Endothelial cell of umbilical vein (primary cell): ENCODE results near the gene RNF25. TPM values are rescaled to one million over a fixed set of nuclear protein-coding genes. Genes with fewer than 3 reads are reported as not detected.

Experiments used
- BruUV-seq: library from RNA; stranded (reverse); fragments of 400-500 nt; replicated peaks from 2 replicates; lab custom pipeline; 2021; lab: Mats Ljungman, UMichigan
- CTCF ChIA-PET: fragments of 300-600, 350-600 bp; sonication (Branson Sonifier 250); formaldehyde crosslinking; loops from one replicate; lab custom pipeline; 2021; ENCODE audit warnings: antibody characterized with exemption, inconsistent platforms; lab: Charles Lee
- POLR2A ChIA-PET: fragments of 300-600, 350-600 bp; sonication (Branson Sonifier 250); formaldehyde crosslinking; loops from one replicate; lab custom pipeline; 2021; ENCODE audit warnings: antibody characterized with exemption, inconsistent platforms; lab: Charles Lee
- DNase-seq: peaks from one replicate; pipeline ENCODE4 v3.0.0-alpha.2; 2011; ENCODE audit warnings: low read depth, low spot score
- FAIRE-seq: peaks from 2 replicates; lab custom pipeline; 2011; peaks lifted over from hg19 to GRCh38; lab: Jason Lieb, UNC
- H2AFZ ChIP-seq: 2 replicates; pipeline ENCODE4 v1.6.0; 2012; ENCODE audit warnings: low read depth, low read length, control low read depth, inconsistent platforms
- H3K27ac ChIP-seq: 2 replicates; pipeline ENCODE4 v1.5.1; 2011; ENCODE audit warnings: low read depth, mild to moderate bottlenecking, control low read depth, low read length, moderate library complexity; ENCODE audit not compliant: insufficient read depth
- H3K27me3 ChIP-seq, 2 experiments: 2 replicates each; pipeline versions ENCODE4 v1.6.0 to v1.6.1; 2011; ENCODE audit warnings: low read length in 2 of 2, mixed read lengths in 1 of 2; ENCODE audit not compliant: control insufficient read depth in 2 of 2, insufficient read depth in 2 of 2
- H3K36me3 ChIP-seq, 2 experiments: 2 replicates in 1 of 2; 3 replicates in 1 of 2; pipeline ENCODE4 v1.5.1; 2011; ENCODE audit warnings: low read length in 2 of 2, mild to moderate bottlenecking in 1 of 2, moderate library complexity in 1 of 2; ENCODE audit not compliant: control insufficient read depth in 2 of 2, insufficient read depth in 2 of 2; ENCODE audit errors: extremely low read depth in 1 of 2
- H3K4me1 ChIP-seq: 3 replicates; pipeline ENCODE4 v1.5.1; 2011; ENCODE audit warnings: mild to moderate bottlenecking, low read length; ENCODE audit not compliant: control insufficient read depth, insufficient read depth; ENCODE audit errors: extremely low read depth
- H3K4me2 ChIP-seq: 2 replicates; pipeline ENCODE4 v1.6.1; 2011; ENCODE audit warnings: low read length, control low read depth, mixed read lengths; ENCODE audit not compliant: insufficient read depth
- H3K4me3 ChIP-seq, 3 experiments: fragments of 200-600 bp in 1 of 3; sonication (generic), shearing (Covaris generic) in 1 of 3; replicated peaks in 1 of 3; 2 replicates each; pipeline ENCODE4 v1.5.1; 2011 to 2016; ENCODE audit warnings: control low read depth in 3 of 3, low read length in 3 of 3, mild to moderate bottlenecking in 2 of 3, inconsistent platforms in 1 of 3, low read depth in 1 of 3, moderate library complexity in 1 of 3; ENCODE audit not compliant: insufficient read depth in 1 of 3
- H3K79me2 ChIP-seq: 2 replicates; pipeline ENCODE4 v1.6.0; 2012; ENCODE audit warnings: low read length, inconsistent platforms; ENCODE audit not compliant: control insufficient read depth, insufficient read depth
- H3K9ac ChIP-seq: replicated peaks from 2 replicates; pipeline ENCODE3; 2011; ENCODE audit warnings: low read length, control low read depth; ENCODE audit not compliant: insufficient read depth; ENCODE audit errors: extremely low read depth
- H3K9me1 ChIP-seq: replicated peaks from 3 replicates; pipeline ENCODE4 v1.6.0; 2011; ENCODE audit warnings: mild to moderate bottlenecking, low read length; ENCODE audit not compliant: control insufficient read depth, insufficient read depth; ENCODE audit errors: extremely low read depth
- H3K9me3 ChIP-seq: replicated peaks from 2 replicates; pipeline ENCODE4 v1.5.1; 2012; ENCODE audit warnings: low read length, inconsistent platforms; ENCODE audit not compliant: control insufficient read depth, insufficient read depth
- H4K20me1 ChIP-seq: replicated peaks from 2 replicates; pipeline ENCODE3; 2011; ENCODE audit warnings: mild to moderate bottlenecking, low read length; ENCODE audit not compliant: control insufficient read depth, insufficient read depth; ENCODE audit errors: extremely low read depth
- EZH2 ChIP-seq: IDR thresholded peaks from 2 replicates; pipeline ENCODE4 v1.6.1; 2012; ENCODE audit warnings: borderline replicate concordance, low read depth, mild to moderate bottlenecking, moderate library complexity, low read length, inconsistent platforms; ENCODE audit not compliant: severe bottlenecking
- FOS ChIP-seq: IDR thresholded peaks from 2 replicates; pipeline ENCODE4 v1.6.1; 2011; ENCODE audit warnings: mild to moderate bottlenecking, low read length, moderate library complexity, borderline replicate concordance; ENCODE audit not compliant: insufficient read depth
- GATA2 ChIP-seq: IDR thresholded peaks from 2 replicates; pipeline ENCODE4 v1.7.0; 2011; ENCODE audit warnings: low read depth, mild to moderate bottlenecking, moderate library complexity, mixed read lengths, low read length; ENCODE audit not compliant: insufficient read length, insufficient read depth
- JUN ChIP-seq: IDR thresholded peaks from 2 replicates; pipeline ENCODE4 v1.6.1; 2011; ENCODE audit warnings: borderline replicate concordance, low read depth; ENCODE audit not compliant: insufficient read length, insufficient read depth
- MYC ChIP-seq: IDR thresholded peaks from one replicate; pipeline ENCODE4 v1.6.1; 2011; ENCODE audit warnings: mild to moderate bottlenecking, low read depth, low read length
- POLR2A ChIP-seq: IDR thresholded peaks from 2 replicates; pipeline ENCODE4 v1.6.1; 2012; ENCODE audit warnings: low read depth, mild to moderate bottlenecking, control low read depth, low read length
- POLR2AphosphoS5 ChIP-seq: IDR thresholded peaks from 2 replicates; pipeline ENCODE4 v1.6.1; 2012; ENCODE audit warnings: low read depth, mild to moderate bottlenecking, control low read depth, low read length, moderate library complexity; ENCODE audit not compliant: insufficient read depth
- dilution Hi-C: fragments of 300-500 bp; cut with MboI; formaldehyde crosslinking; loops from one replicate; pipeline ENCODE4 v1.15.0; 2019; ENCODE audit warnings: low sequenced_read_pairs; ENCODE audit not compliant: extremely low pct_ligation_motif_present
- intact Hi-C: fragments of 100-400 bp; cut with micrococcal nuclease; formaldehyde crosslinking; loops from one replicate; pipeline ENCODE4 v1.10.0; 2022
- polyA plus RNA-seq, 4 experiments: library from polyadenylated mRNA; depleted of rRNA in 3 of 4; stranded (reverse) in 3 of 4; unstranded in 1 of 4; fragments of >200 nt; gene quantifications; 2 replicates each; pipeline versions ENCODE4 v1.2.1 to v1.2.3, GENCODE V29; 2011 to 2012; ENCODE audit warnings: missing spikeins in 1 of 4
- total RNA-seq: library from RNA; stranded (reverse); gene quantifications from 2 replicates; pipeline ENCODE4 v1.2.3, GENCODE V29; 2021
- TF ChIP-seq, protein P1 (sequence below): IDR thresholded peaks from 2 replicates; pipeline ENCODE4 v1.6.1; 2011; ENCODE audit not compliant: insufficient read depth, insufficient read length
- TF ChIP-seq, protein P2 (sequence below), 2 donors: IDR thresholded peaks; 1 replicate in 1 of 2; 2 replicates in 1 of 2; pipeline ENCODE4 v1.5.1; 2011; ENCODE audit warnings: low read length in 2 of 2, mild to moderate bottlenecking in 2 of 2, moderate library complexity in 2 of 2, control low read depth in 1 of 2, inconsistent platforms in 1 of 2, low read depth in 1 of 2; ENCODE audit not compliant: insufficient read depth in 1 of 2; ENCODE audit errors: extremely low read depth in 1 of 2

RNF25 gene
- total and polyA plus RNA-seq, 2 donors (not counting 3 experiments of a cell fraction or from before 2014, with no cell fraction given) = 38.2 to 61.1 TPM

DNA sequence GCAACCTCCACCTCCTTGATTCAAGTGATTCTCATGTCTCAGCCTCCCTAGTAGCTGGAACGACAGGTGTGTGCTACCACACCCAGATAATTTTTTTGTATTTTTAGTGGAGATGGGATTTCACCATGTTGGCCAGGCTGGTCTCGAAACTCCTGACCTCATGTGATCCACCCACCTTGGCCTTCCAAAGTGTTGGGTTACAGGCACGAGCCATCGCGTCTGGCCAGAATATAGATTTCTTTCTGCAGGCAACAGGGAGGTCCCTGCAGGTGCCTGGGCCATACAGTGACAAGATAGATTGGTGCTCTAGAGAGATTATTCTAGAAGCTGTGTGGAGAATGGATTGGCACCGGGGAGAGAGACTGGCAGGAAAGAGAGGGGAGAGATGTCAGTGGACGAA is 50.8 kb downstream of the RNF25 start:
- H3K4me1 ChIP-seq = peaks cover 12% of the 10 kb centered on the region
- no peaks in the 10 kb centered on the region for H3K9me1 ChIP-seq
- H3K4me2 ChIP-seq = no peak overlapping the region
- no peaks in the 10 kb centered on the region for H4K20me1 ChIP-seq
- H3K79me2 ChIP-seq = no peaks in the 10 kb centered on the region
- no peaks in the 10 kb centered on the region for H3K36me3 ChIP-seq
- ChIA-PET CTCF (interaction anchor here (1.0 to 1.1 kb wide), 2 partner anchors 10 to 30 kb away, joined by 3 to 6 read pairs; no protein-coding TSS in a partner anchor), POLR2A (interaction anchor here (0.6 kb wide), 1 partner anchor 38 kb away, joined by 6 read pairs; the partner anchor contains the start of genes BCS1L and ZNF142)
- H3K9ac ChIP-seq = no peak overlapping the region
- H2AFZ ChIP-seq = no peak overlapping the region
- no peak overlapping the region for H3K27ac ChIP-seq
- no peak overlapping the region for H3K4me3 ChIP-seq
- intact Hi-C loops (no loop called here), dilution Hi-C loops (no loop called here)
- FAIRE-seq (no peak), DNase-seq (no peak)
- no peaks in the 10 kb centered on the region for H3K9me3 ChIP-seq
- BruUV-seq = no TSS peak
- H3K27me3 ChIP-seq = no peaks in the 10 kb centered on the region
- TF ChIP-seq, protein P1, sequence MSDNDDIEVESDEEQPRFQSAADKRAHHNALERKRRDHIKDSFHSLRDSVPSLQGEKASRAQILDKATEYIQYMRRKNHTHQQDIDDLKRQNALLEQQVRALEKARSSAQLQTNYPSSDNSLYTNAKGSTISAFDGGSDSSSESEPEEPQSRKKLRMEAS = no peak
- TF ChIP-seq JUN (no peak), EZH2 (no peak), POLR2A (no peak), MYC (no peak), POLR2AphosphoS5 (no peak), FOS (no peak), GATA2 (no peak)
- TF ChIP-seq, protein P2, sequence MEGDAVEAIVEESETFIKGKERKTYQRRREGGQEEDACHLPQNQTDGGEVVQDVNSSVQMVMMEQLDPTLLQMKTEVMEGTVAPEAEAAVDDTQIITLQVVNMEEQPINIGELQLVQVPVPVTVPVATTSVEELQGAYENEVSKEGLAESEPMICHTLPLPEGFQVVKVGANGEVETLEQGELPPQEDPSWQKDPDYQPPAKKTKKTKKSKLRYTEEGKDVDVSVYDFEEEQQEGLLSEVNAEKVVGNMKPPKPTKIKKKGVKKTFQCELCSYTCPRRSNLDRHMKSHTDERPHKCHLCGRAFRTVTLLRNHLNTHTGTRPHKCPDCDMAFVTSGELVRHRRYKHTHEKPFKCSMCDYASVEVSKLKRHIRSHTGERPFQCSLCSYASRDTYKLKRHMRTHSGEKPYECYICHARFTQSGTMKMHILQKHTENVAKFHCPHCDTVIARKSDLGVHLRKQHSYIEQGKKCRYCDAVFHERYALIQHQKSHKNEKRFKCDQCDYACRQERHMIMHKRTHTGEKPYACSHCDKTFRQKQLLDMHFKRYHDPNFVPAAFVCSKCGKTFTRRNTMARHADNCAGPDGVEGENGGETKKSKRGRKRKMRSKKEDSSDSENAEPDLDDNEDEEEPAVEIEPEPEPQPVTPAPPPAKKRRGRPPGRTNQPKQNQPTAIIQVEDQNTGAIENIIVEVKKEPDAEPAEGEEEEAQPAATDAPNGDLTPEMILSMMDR (IDR thresholded peaks at IDR 0.05; ENCODE audit: extremely low read depth in 1 of 2, insufficient read depth in 1 of 2, low read depth in 1 of 2, low read length in 2 of 2) = no peak
